ENCODE data around the gene HDHD5.

The HDHD5 gene

GRCh38 chr22:17108256-17109112, 50.6 kb downstream of the HDHD5 start:
- H3K4me1 ChIP-seq (ENCODE audit: control insufficient read depth in 2 of 2, insufficient read depth in 1 of 2, low read depth in 1 of 2, low read length in 2 of 2) = no peaks in the 10 kb centered on the region
- H3K4me3 ChIP-seq (ENCODE audit: low read length in 2 of 2) = no peak overlapping the region
- no peak for DNase-seq (ENCODE audit: low spot score)
- H3K4me2 ChIP-seq (ENCODE audit: insufficient read depth, low read length, poor library complexity, severe bottlenecking) = no peak overlapping the region
- H3K36me3 ChIP-seq (replicated peaks in 1 of 2; ENCODE audit: control insufficient read depth in 2 of 2, insufficient read depth in 2 of 2, low read length in 2 of 2) = peaks cover 0 to 51% of the 10 kb centered on the region in 2 donors
- peak overlapping the region; percentile 86 for H3K23ac ChIP-seq (ENCODE audit: low read depth, low read length, poor library complexity)
- no CpG with 5 or more reads among the region's 66 CpGs for whole genome bisulfite sequencing, 2 donors (ENCODE audit: extremely low coverage in 2 of 2, insufficient read length in 2 of 2, insufficient replicate concordance in 1 of 2)
- H3K9me3 ChIP-seq (replicated peaks in 1 of 2; ENCODE audit: control insufficient read depth in 2 of 2, insufficient read depth in 1 of 2, low read depth in 1 of 2, low read length in 2 of 2) = no peaks in the 10 kb centered on the region
- H4K8ac ChIP-seq (ENCODE audit: low read depth, low read length) = no peak overlapping the region
- H4K91ac ChIP-seq (ENCODE audit: low read depth, low read length, poor library complexity) = no peak overlapping the region
- no peak overlapping the region for H2AFZ ChIP-seq (ENCODE audit: low read length)
- H3K14ac ChIP-seq (ENCODE audit: low read length) = no peak overlapping the region
- no peak overlapping the region for H3K18ac ChIP-seq (ENCODE audit: low read length)
- no peak overlapping the region for H3K9ac ChIP-seq (ENCODE audit: low read depth, low read length, poor library complexity)
- H2AK5ac ChIP-seq (ENCODE audit: low read depth, low read length) = no peak overlapping the region
- H2BK15ac ChIP-seq (ENCODE audit: low read length) = no peak overlapping the region
- H3K4ac ChIP-seq (ENCODE audit: low read length) = no peak overlapping the region
- peak overlapping the region; percentile 57 for H2BK5ac ChIP-seq (ENCODE audit: low read length)
- no peaks in the 10 kb centered on the region for H3K27me3 ChIP-seq (ENCODE audit: control insufficient read depth in 3 of 3, insufficient read depth in 3 of 3, low read depth in 1 of 3, low read length in 3 of 3)
- H3K79me1 ChIP-seq (ENCODE audit: low read depth, low read length) = no peaks in the 10 kb centered on the region
- no peak overlapping the region for H3K27ac ChIP-seq (replicated peaks; ENCODE audit: low read length)
- H2BK120ac ChIP-seq (ENCODE audit: low read depth, low read length) = no peak overlapping the region
- no peak overlapping the region for H2BK12ac ChIP-seq (ENCODE audit: low read length)

- H4K91ac ChIP-seq (ENCODE audit: low read depth, low read length, poor library complexity) = no peak overlapping the region
- H3K23ac ChIP-seq (ENCODE audit: low read depth, low read length, poor library complexity) = no peak overlapping the region
- no peaks in the 10 kb centered on the region for H3K4me1 ChIP-seq (ENCODE audit: control insufficient read depth in 2 of 2, insufficient read depth in 1 of 2, low read depth in 1 of 2, low read length in 2 of 2)
- H2AK5ac ChIP-seq (ENCODE audit: low read depth, low read length) = no peak overlapping the region
- no peak for DNase-seq (ENCODE audit: low spot score)
- no peak overlapping the region for H2BK5ac ChIP-seq (ENCODE audit: low read length)
- no peak overlapping the region for H2BK120ac ChIP-seq (ENCODE audit: low read depth, low read length)
- no peaks in the 10 kb centered on the region for H3K9me3 ChIP-seq (replicated peaks in 1 of 2; ENCODE audit: control insufficient read depth in 2 of 2, insufficient read depth in 1 of 2, low read depth in 1 of 2, low read length in 2 of 2)
- H3K14ac ChIP-seq (ENCODE audit: low read length) = no peak overlapping the region
- H3K36me3 ChIP-seq (replicated peaks in 1 of 2; ENCODE audit: control insufficient read depth in 2 of 2, insufficient read depth in 2 of 2, low read length in 2 of 2) = peaks cover 0 to 59% of the 10 kb centered on the region in 2 donors
- H3K4me3 ChIP-seq (ENCODE audit: low read length in 2 of 2) = no peak overlapping the region
- no CpG with 5 or more reads among the region's 6 CpGs for WGBS, 2 donors (ENCODE audit: extremely low coverage in 2 of 2, insufficient read length in 2 of 2, insufficient replicate concordance in 1 of 2)
- H4K8ac ChIP-seq (ENCODE audit: low read depth, low read length) = no peak overlapping the region
- no peaks in the 10 kb centered on the region for H3K27me3 ChIP-seq (ENCODE audit: control insufficient read depth in 3 of 3, insufficient read depth in 3 of 3, low read depth in 1 of 3, low read length in 3 of 3)
- no peak overlapping the region for H3K18ac ChIP-seq (ENCODE audit: low read length)
- no peak overlapping the region for H3K4me2 ChIP-seq (ENCODE audit: insufficient read depth, low read length, poor library complexity, severe bottlenecking)
- no peak overlapping the region for H3K4ac ChIP-seq (ENCODE audit: low read length)
- no peak overlapping the region for H2BK12ac ChIP-seq (ENCODE audit: low read length)
- H3K27ac ChIP-seq (replicated peaks; ENCODE audit: low read length) = no peak overlapping the region
- no peak overlapping the region for H2AFZ ChIP-seq (ENCODE audit: low read length)
- no peak overlapping the region for H2BK15ac ChIP-seq (ENCODE audit: low read length)
- no peak overlapping the region for H3K9ac ChIP-seq (ENCODE audit: low read depth, low read length, poor library complexity)
- H3K79me1 ChIP-seq (ENCODE audit: low read depth, low read length) = no peaks in the 10 kb centered on the region
These were observed 51.6 kb downstream of the HDHD5 start for GRCh38 chr22:17107547-17107810.

GRCh38 chr22:17106785-17107546, 52.1 kb downstream of the HDHD5 start:
- H3K9ac ChIP-seq (ENCODE audit: low read depth, low read length, poor library complexity) = no peak overlapping the region
- H3K23ac ChIP-seq (ENCODE audit: low read depth, low read length, poor library complexity) = no peak overlapping the region
- H3K79me1 ChIP-seq (ENCODE audit: low read depth, low read length) = no peaks in the 10 kb centered on the region
- H2AFZ ChIP-seq (ENCODE audit: low read length) = no peak overlapping the region
- no peak overlapping the region for H4K91ac ChIP-seq (ENCODE audit: low read depth, low read length, poor library complexity)
- H3K4ac ChIP-seq (ENCODE audit: low read length) = no peak overlapping the region
- H4K8ac ChIP-seq (ENCODE audit: low read depth, low read length) = no peak overlapping the region
- no peaks in the 10 kb centered on the region for H3K27me3 ChIP-seq (ENCODE audit: control insufficient read depth in 3 of 3, insufficient read depth in 3 of 3, low read depth in 1 of 3, low read length in 3 of 3)
- no peak overlapping the region for H2BK120ac ChIP-seq (ENCODE audit: low read depth, low read length)
- no peak overlapping the region for H3K14ac ChIP-seq (ENCODE audit: low read length)
- DNase-seq (ENCODE audit: low spot score) = no peak
- no peak overlapping the region for H3K18ac ChIP-seq (ENCODE audit: low read length)
- H2BK5ac ChIP-seq (ENCODE audit: low read length) = no peak overlapping the region
- WGBS, 2 donors (ENCODE audit: extremely low coverage in 2 of 2, insufficient read length in 2 of 2, insufficient replicate concordance in 1 of 2) = no CpG with 5 or more reads among the region's 15 CpGs
- no peak overlapping the region for H3K27ac ChIP-seq (replicated peaks; ENCODE audit: low read length)
- no peak overlapping the region for H2BK15ac ChIP-seq (ENCODE audit: low read length)
- no peak overlapping the region for H2AK5ac ChIP-seq (ENCODE audit: low read depth, low read length)
- H3K4me3 ChIP-seq (ENCODE audit: low read length in 2 of 2) = no peak overlapping the region
- H3K36me3 ChIP-seq (replicated peaks in 1 of 2; ENCODE audit: control insufficient read depth in 2 of 2, insufficient read depth in 2 of 2, low read length in 2 of 2) = peaks cover 0 to 65% of the 10 kb centered on the region in 2 donors
- no peak overlapping the region for H2BK12ac ChIP-seq (ENCODE audit: low read length)
- no peaks in the 10 kb centered on the region for H3K4me1 ChIP-seq (ENCODE audit: control insufficient read depth in 2 of 2, insufficient read depth in 1 of 2, low read depth in 1 of 2, low read length in 2 of 2)
- no peak overlapping the region for H3K4me2 ChIP-seq (ENCODE audit: insufficient read depth, low read length, poor library complexity, severe bottlenecking)
- no peaks in the 10 kb centered on the region for H3K9me3 ChIP-seq (replicated peaks in 1 of 2; ENCODE audit: control insufficient read depth in 2 of 2, insufficient read depth in 1 of 2, low read depth in 1 of 2, low read length in 2 of 2)

GRCh38 chr22:17106161-17106784, 52.8 kb downstream of the HDHD5 start:
- Histone ChIP-seq H2BK120ac (ENCODE audit: low read depth, low read length) (no peak overlapping the region), H4K91ac (ENCODE audit: low read depth, low read length, poor library complexity) (no peak overlapping the region), H3K14ac (ENCODE audit: low read length) (no peak overlapping the region), H3K4me2 (ENCODE audit: insufficient read depth, low read length, poor library complexity, severe bottlenecking) (no peak overlapping the region), H3K4me1 (ENCODE audit: control insufficient read depth in 2 of 2, insufficient read depth in 1 of 2, low read depth in 1 of 2, low read length in 2 of 2) (no peaks in the 10 kb centered on the region), H3K18ac (ENCODE audit: low read length) (no peak overlapping the region), H3K9ac (ENCODE audit: low read depth, low read length, poor library complexity) (no peak overlapping the region), H2AK5ac (ENCODE audit: low read depth, low read length) (no peak overlapping the region), H3K27ac (replicated peaks; ENCODE audit: low read length) (no peak overlapping the region), H3K36me3 (replicated peaks in 1 of 2; ENCODE audit: control insufficient read depth in 2 of 2, insufficient read depth in 2 of 2, low read length in 2 of 2) (peaks cover 0 to 72% of the 10 kb centered on the region in 2 donors), H2BK12ac (ENCODE audit: low read length) (no peak overlapping the region), H3K79me1 (ENCODE audit: low read depth, low read length) (no peaks in the 10 kb centered on the region), H2BK5ac (ENCODE audit: low read length) (no peak overlapping the region), H3K27me3 (ENCODE audit: control insufficient read depth in 3 of 3, insufficient read depth in 3 of 3, low read depth in 1 of 3, low read length in 3 of 3) (no peaks in the 10 kb centered on the region), H3K4me3 (ENCODE audit: low read length in 2 of 2) (no peak overlapping the region), H3K9me3 (replicated peaks in 1 of 2; ENCODE audit: control insufficient read depth in 2 of 2, insufficient read depth in 1 of 2, low read depth in 1 of 2, low read length in 2 of 2) (no peaks in the 10 kb centered on the region), H4K8ac (ENCODE audit: low read depth, low read length) (no peak overlapping the region), H2AFZ (ENCODE audit: low read length) (no peak overlapping the region), H3K4ac (ENCODE audit: low read length) (no peak overlapping the region), H3K23ac (ENCODE audit: low read depth, low read length, poor library complexity) (no peak overlapping the region), H2BK15ac (ENCODE audit: low read length) (no peak overlapping the region)
- no CpG with 5 or more reads among the region's 12 CpGs for WGBS, 2 donors (ENCODE audit: extremely low coverage in 2 of 2, insufficient read length in 2 of 2, insufficient replicate concordance in 1 of 2)
- DNase-seq (ENCODE audit: low spot score) = no peak

All from neuronal stem cell (in vitro differentiated cells).